Stimulated activated CD4-positive, alpha-beta T cell treated with anti-CD3 and anti-CD28 coated beads, Interleukin-1b, Interleukin-23, amount 100 ng/mL, for 4 hours (primary cell): ENCODE data around the gene ATP5PD.

Experiments
- DNase-seq, 2 donors: peaks; one replicate each; pipeline ENCODE4 v3.0.0-alpha.2; 2020; ENCODE audit warnings: low read depth in 2 of 2

ATP5PD gene

DNA sequence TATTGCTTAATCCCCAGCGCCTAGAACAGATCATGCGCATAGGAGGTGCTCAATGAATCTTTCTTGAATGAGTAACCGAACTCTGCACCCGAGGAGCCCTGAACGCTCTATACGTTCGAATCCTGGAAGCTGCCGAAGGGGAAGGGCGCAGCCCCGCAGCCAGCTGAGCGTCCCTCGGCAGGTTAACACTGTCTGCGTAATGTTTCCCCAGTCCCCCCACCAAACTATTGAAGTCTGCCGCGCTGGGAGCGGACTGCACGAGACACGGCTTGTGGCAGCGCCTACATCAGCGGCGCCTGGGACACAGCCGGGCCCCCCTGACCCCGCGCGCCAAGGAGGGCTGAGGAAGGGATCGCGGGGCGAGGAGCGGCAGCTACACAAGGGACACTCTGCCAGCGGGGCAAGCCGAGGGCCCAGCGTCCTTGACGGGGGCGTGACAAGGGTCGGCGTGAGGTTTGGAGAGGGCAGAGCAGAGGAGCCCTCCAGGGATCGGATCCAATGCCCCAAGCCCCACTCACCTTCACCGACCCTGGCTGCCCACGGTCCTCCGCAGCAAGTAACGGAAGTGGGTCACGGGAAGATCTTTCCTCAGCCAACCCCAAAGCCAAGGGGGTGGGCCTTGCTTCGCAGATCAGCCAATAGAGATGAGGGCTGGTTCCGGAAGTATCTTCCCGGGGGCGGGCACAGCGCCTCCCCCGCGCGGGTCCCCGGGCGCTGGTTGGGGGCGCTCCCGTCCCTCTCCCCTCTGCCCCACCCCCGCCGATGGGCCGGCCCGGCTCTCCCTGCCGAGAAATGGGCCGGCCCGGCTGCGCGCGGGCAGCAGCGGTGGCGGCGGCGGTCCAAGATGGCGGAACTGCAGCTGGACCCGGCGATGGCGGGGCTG is at the start of gene ATP5PD, which contains the start of gene KCTD2:
TSS of gene ATP5PD (minus strand) at position 563 of the 883 bp plus-strand sequence. CDS start 4,319 bp downstream, outside the sequence.
TSS of gene KCTD2 (plus strand) at position 819 of the 883 bp plus-strand sequence. CDS start at position 845, 26 bp downstream.
- DNase-seq, result peak; percentile 88 to 94

DNA sequence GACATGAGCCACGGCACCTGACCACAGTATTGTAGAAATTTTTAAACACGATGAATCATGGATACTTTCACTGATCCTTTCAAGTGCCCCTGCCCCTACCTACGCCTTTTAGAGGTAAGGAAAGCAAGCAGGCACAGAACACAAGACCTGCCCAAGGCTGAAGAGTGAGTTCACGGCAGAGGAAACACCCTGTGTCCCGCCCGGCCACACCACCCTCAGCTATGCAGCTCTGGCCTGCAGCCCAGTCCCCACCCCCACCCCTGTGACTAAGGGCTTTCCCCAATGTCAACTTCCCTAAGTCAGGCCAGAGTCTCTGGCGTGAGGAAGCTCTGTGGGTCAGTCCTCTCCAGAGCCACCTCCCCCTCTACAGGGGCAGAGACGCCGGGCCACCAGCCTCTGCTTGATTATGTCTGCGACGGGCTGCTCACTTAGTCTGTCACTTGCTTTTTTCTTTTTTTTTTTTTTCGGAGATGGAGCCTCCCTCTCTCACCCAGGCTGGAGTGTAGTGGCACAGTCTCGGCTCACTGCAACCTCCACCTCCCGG is 49.4 kb upstream of the ATP5PD start:
- no peak for DNase-seq

DNA sequence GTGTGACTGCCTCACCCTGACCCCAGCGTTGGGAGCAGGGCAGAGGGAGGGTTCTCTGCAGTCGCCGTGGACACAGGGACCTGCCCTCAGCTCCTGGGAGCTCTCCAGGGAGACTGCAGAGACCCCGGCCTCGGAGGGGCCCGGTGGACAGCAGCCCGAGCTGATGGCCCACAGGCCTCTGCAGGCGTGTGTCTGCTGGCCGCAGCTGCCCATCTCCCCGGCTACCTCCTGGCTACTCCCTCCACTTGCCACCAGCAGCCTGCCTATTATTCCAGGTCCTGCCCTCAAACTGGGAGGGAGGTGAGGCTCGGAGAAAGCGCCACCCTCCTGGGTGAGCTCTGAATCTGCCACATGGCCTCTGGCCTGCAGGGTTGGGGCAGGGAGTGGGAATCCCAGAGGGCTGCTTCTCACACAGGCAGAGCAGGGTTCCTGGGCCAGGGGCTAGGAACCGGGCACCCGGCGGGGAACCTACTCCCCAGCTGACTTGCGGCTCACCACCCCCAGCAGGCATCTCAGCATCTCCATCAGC is 48.2 kb upstream of the ATP5PD start:
- DNase-seq, result no peak

DNA sequence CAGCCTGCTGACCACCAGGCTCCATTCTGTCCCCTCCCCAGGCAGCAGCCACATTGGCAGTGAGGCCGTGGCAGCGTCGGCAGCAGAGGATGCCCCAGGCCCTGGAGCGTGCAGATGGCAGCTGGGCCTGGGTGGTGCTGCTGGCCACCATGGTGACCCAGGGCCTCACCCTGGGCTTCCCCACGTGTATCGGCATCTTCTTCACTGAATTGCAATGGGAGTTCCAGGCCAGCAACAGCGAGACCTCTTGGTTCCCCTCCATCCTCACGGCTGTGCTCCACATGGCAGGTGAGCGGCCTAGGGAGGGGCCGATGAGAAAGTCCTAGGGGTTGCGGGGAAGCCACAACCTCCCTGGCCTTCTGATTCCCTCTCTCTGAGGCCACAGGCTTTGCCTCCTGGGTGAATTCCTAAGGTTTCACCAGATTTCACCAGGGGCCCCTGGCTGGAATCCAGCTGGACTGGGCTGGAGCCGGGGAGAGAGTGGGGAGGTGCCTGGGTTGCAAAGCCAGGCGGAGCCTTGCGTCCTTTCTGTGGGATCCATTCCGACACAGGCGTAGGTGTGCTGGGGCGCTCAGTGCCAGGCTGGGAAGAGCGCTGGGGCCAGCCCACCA is 46.9 kb upstream of the ATP5PD start:
- no peak for DNase-seq

DNA sequence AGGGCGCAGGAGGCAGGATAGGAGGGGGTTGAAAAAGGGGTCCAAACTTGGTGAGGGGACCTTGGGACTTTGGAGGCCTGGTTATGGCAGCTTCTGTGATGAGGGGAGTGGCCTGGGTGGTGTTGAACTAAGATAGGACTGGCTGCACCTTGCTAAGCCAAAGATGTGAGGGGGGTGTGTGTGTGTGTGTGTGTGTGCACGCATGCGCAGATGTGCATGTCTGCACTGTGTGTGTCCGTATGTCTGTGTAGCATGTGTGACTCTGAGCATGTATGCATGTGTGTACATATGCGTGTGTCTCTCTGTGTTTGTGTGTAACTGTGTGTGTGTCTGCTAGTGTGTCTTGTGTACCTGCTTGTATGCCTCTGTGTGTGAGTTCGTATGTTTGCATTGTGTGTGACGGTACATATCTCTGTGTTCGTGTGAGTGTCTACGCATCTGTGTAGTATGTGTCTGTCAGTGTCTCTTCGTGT is 45.1 kb upstream of the ATP5PD start:
- DNase-seq, result no peak

DNA sequence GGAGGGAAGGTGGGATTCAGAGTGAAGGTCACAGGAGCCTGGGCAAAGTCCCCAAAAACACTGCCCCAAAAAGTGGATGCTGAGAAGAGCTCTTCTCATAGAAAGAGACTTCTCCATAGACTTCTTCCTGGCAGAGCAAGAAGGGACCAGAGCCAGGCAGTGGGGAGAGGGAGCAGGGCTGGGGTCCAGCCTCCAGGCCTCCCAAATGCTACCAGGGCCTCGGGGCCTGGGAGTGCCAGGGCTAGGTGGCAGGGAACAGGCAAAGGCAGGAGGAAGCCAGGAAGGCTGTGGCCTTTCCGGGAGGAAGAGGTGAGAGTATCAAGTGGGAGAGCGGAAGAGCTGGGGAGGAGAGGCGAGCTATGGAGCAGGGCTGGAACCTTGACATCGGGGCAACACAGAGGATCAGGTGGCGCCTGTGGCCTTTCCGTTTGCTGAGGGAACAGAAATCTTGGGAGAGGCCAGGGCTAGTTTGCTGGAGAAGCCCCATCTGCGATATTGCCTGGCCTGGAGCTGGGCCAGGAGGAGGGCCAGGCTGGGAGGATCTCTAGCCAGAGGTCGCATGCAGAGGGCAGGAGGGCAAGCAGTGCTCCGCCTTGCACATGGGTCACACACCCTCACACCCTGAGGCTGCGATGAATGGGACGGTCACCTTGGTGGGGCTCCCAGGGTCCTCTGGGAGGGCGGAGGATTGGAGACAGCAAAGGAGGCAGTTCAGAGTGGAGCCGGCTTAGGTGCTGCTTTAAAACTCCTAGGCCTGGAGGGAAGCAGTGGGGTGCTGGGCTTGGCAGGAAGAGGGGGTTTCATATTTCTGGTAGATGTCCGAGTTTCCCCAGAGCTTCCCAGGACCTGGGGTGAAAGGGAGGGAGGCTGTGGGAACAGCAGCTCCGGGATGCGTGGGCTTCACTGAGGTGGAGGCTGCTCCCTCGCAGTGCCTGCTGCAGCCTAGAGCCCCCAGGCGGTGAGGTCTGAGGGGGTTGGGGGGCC is 44.4 kb upstream of the ATP5PD start:
- DNase-seq, result no peak

DNA sequence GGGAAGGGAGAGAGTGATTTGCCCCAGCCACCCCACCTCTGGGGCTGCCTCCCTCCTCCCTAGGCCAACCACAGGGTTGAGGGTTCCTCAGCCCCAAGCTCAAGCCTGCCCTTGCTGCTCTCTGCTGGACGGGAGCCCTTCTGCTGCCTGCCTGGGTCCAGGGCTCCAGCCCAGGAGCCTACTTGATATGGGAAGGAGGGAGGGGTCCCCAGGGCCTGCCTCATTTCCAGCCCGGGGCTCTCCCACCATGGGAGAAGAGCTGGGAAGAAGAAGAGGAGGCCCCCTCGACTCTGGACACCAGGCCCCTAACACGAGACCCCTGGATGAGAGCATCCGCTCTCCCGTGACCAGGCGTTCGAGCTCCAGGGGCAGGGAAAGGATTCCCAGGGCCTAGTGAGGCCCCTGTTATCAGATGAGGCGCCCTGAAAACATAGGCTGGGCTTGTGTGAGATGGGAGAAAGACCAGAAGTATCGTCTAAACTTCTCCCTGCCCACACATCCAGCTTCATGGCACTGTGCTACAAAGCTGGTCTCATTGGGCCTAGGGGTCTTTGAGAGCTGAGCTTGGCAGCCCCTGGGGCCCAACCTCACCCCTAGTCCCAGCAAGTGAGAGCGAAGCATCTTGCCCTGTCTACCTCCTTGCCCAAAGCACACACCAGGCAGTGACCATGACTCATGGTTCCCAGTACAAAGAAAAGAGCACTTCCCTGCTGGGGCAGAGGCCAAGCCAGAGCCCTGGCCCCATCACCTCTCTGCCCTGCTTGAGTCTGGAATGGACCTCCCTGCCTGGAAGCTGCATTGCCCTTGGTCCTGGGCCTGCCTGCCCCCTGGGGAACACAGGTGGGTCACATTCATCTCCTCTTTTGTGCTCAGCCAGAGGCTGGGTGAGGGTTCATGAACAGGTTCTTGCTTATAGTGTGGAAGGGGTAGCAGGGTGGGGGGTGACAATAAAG is 42.0 kb upstream of the ATP5PD start:
- peak in 1 of 2 donors; percentile 4 for DNase-seq

DNA sequence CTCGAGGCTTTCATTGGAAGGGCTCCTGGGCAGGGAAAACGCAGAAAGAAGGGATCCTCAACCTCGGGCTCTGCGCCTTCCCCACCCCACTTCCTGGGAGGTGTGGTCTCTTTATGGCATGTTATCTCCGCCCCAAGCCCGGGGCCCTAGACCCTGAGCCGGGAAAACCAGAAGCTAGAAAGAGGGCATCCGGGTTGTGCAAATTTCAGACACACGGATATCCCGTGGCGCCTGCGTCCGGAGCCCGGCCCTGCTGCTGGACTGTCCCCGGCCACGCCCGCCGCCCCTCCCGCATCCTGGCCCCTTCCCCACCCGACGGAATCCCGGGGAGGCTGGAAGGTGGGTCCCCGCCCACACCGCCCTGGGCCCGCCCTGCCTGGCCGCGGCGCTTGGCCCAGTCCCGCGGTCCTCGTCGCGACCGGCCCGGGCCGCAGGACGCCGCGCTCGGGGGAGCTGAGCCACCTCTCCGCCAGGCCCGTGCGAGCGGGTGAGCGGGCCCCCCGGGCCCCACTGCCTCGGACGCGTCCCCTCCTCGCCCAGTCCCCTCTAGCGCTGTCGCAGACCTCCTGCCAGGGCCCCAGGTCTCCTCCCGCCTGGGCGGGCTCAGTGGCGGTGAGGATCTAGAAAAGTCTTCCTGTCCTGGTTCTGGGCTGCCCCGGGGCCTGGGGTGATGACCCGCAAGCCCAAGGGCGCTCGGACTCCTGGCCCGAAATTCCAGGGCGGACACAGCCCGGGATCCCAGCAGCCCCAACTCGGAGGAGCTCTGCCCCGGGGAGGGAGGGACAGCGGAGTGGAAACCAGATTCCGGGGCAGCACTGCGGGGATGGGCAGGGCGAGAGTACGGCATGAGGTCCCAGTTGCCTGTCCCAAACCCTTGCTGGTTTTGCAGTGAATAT is 41.0 kb upstream of the ATP5PD start, which contains the start of gene SLC16A5:
TSS of gene SLC16A5 (plus strand) at position 397 of the 896 bp plus-strand sequence. CDS start 5,683 bp downstream, outside the sequence.
- peak; percentile 12 to 31 for DNase-seq

DNA sequence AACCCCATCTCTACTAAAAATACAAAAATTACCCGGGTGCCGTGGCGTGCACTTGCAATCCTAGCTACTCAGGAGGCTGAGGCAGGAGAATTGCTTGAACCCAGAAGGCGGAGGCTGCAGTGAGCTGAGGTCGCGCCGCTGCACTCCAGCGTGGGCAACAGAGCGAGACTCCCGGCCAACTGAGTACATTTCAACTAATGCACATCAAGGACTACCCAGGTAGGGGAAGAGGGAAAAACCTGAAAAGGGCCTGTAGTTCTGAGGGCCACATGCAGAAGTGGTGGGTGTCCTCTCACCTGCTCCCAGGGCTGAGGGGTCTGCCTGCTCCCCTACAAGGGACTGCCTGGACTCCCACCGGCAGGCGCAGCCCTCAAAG is 40.4 kb upstream of the ATP5PD start:
- DNase-seq, result no peak

DNA sequence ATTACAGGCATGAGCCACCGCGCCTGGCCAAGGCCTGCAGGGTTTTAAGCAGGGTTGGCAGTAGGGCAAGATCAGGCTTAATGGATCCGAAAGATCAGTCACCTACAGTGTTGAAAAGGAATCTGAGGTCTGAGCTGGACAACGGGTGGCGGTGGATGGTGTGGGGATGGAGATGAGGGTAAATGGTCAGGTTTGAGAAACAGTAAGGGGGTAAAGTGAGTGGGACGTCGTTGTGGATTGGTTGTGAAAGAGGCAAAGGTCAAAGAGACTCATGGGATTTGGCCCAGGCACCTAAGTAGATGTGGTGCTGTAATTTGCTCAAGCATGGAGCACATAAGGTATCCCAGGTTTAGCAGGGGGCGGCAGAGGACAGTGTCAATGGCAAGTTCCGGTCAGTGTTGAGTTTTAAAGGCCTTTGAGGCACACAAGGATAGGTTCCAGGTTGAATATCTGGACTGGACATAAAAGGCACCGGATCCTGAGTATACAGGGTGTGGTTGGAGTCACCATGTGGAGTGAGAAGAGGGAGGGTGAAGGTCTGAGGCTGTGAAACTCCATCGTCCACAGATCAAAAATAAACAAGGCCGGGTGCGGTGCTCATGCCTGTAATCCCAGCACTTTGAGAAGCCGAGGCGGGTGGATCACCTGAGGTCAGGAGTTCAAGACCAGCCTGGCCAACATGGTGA is 39.9 kb upstream of the ATP5PD start:
- DNase-seq, result no peak

DNA sequence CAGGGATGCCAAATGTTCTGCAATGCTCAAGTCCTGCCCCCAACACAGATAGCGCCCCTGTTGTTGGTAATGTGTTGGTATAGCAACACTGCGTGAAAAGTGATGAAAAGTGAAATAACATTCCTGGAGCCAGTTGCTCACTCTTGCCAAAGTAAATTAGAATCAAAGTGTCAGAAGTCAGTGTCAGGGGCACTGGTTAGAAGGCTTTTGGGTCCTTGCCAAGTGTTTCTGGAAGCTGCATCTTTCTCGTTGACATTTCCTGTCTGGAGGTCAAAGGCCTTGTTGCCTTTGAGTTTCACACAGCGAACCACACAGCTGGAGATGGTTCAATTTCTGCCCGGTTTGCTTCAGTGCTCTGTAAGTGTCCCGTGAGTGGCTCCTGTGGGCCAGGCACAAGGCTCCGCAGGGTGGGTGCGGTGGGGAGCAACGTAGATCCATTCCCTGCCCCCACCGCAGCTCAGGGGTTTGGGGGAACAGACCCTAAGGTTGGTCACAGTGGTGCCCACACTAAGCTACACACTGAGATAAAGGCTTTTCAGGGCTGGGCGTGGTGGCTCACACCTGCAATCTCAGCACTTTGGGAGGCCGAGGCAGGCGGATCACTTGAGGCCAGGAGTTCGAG is 37.4 kb upstream of the ATP5PD start:
- no peak for DNase-seq

DNA sequence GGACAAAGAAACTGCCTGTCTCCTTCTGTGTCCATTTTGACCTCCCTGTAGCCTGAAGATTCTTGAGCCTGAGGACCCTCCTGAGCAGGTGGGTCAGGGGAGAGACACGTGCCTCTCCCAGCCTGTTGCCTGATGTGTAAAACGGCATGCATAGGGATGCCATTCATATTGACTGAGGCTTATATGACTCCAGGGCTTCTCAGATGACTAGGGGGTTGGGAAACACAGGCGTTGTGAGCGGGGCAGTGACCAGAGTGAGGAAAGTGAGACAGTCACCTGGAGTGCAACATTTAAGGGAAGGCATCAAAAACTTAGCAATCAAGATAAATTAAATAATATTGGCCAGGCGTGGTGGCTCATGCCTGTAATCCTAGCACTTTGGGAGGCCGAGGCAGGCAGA is 35.9 kb upstream of the ATP5PD start:
- no peak for DNase-seq

DNA sequence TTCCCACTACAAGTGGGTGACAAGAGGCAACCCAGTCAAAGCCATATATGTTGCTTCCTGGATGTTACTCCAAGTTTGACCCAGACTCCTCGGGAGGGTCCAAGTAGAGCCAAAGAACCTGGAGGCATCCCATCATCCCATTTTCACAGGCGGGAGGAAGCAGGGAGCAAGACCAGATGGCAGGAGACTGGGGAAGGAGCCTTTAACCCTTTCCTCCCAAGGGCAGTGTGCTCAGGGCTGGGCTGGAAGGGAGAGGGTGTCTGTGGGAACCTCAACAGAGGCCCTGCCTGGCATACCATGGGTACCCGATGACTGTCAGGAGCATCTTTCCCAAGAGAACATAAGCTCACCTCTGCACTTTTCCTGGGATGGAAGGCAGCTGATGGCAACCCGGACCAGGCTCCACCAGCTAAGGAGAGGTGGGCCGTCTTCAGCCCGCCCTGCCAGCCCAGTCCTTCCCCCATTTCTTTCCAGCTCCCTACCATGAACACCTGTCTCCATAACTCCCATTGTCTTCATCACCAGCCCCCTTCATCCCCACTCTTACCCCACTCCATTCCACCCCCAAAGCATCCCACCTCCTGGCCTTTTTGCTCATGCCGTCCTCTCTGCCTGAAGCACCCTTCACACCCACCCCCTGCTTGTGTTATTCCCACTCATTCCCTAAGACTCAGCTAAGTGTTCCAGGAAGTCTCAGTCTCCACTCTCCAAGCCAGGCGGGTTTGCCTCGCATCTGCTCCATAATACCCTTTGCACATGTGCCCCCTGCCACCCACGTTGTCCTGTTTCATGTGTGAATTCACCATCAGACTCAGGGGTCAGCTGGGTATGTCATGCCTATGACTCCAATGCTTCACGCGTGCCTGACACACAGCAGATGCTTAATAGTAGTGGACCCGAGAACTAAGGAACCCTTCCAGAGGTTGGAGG is 35.1 kb upstream of the ATP5PD start:
- no peak for DNase-seq

DNA sequence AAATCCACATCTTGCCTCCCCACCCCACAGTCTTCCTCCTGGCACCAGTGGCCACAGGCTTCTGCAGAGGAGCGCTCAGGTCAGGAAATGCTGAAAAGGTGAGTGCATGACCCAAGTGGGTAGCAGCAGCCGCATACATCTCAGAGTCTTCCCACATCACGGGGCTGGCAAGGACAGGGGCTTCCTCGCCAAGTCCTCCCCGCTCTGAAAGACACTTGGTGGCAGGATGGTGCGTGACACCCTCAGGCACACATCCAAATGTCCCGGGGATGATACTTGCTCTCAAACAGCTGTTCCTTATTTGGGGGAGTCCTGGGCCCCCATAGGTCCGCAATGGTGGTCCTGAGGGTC is 32.2 kb upstream of the ATP5PD start:
- no peak for DNase-seq

DNA sequence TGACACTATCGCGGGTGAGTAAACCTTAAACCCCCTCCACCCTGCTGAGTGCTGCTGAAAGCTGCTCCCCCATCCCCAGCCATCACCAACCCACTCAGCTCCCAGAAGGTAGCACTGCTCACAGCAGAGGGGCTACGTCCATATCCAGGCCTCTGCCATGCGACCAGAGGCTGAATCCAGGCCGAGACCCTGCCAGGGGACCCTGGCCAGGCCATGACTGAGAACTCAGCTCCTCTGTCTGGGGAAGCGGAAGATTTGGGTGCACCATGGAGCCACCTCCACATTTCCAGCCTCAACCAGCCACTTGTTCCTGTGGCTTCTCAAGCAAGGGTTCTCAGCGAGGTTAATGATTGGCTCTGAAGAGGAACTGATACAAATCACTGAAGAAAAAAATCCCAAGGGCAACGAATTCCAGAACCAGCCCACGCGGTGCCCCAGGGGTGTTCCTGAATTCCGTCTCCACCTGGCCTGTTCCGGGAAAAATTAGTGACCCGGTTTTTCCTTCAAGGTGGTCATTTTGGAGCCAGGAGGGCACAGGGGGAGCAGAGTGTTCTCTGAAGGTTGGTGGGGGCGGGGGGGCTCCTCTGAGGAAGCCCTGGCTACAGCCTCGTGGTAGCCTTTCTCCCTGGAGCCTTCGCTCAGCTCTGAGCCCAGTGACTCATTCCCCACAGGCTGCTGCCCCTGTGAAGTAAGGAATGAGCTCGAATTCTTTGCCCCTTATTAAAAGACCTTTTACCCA is 31.7 kb upstream of the ATP5PD start:
- DNase-seq, result no peak
